Coronary artery (tissue), 2 donors: Measurements from ENCODE around the gene ZFP57.

Source experiments
- DNase-seq: peaks from one replicate; pipeline ENCODE4 v3.0.0-alpha.2; 2017; ENCODE audit warnings: low spot score
- H3K27ac ChIP-seq, 2 donors: fragments of 200-600 bp; sonication (generic); one replicate each; pipeline ENCODE4 v1.5.1; 2016 to 2019
- H3K4me3 ChIP-seq: fragments of 200-600 bp; sonication (generic); 2 replicates; pipeline ENCODE4 v1.5.1; 2016; ENCODE audit warnings: mild to moderate bottlenecking, moderate library complexity
- TF ChIP-seq, protein P1 (sequence below): fragments of 200-600 bp; sonication (generic); IDR thresholded peaks from one replicate; pipeline ENCODE4 v1.5.1; 2019; ENCODE audit warnings: antibody characterized with exemption

The ZFP57 gene

DNA sequence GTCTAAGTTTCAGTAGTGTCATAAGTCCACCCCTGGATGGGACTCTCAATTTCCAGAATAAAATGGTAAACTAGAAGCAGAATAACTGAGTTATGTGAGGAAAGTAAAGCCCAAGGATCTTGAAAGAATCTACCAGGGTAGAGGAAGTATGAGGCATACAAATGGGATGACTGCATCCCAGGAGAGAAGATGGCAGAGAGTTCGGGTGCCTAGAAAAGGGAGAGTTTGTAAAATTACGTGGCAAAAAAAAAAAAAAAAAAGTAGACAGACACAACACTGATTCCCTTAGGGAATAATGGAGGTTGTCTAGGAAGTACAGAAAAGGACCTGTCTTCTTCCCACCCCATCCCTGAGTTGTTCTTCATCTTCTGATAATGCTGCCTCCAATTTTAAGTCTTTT, 51.4 kb downstream of the ZFP57 start:
- TF ChIP-seq, protein P1, sequence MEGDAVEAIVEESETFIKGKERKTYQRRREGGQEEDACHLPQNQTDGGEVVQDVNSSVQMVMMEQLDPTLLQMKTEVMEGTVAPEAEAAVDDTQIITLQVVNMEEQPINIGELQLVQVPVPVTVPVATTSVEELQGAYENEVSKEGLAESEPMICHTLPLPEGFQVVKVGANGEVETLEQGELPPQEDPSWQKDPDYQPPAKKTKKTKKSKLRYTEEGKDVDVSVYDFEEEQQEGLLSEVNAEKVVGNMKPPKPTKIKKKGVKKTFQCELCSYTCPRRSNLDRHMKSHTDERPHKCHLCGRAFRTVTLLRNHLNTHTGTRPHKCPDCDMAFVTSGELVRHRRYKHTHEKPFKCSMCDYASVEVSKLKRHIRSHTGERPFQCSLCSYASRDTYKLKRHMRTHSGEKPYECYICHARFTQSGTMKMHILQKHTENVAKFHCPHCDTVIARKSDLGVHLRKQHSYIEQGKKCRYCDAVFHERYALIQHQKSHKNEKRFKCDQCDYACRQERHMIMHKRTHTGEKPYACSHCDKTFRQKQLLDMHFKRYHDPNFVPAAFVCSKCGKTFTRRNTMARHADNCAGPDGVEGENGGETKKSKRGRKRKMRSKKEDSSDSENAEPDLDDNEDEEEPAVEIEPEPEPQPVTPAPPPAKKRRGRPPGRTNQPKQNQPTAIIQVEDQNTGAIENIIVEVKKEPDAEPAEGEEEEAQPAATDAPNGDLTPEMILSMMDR, result no peak

DNA sequence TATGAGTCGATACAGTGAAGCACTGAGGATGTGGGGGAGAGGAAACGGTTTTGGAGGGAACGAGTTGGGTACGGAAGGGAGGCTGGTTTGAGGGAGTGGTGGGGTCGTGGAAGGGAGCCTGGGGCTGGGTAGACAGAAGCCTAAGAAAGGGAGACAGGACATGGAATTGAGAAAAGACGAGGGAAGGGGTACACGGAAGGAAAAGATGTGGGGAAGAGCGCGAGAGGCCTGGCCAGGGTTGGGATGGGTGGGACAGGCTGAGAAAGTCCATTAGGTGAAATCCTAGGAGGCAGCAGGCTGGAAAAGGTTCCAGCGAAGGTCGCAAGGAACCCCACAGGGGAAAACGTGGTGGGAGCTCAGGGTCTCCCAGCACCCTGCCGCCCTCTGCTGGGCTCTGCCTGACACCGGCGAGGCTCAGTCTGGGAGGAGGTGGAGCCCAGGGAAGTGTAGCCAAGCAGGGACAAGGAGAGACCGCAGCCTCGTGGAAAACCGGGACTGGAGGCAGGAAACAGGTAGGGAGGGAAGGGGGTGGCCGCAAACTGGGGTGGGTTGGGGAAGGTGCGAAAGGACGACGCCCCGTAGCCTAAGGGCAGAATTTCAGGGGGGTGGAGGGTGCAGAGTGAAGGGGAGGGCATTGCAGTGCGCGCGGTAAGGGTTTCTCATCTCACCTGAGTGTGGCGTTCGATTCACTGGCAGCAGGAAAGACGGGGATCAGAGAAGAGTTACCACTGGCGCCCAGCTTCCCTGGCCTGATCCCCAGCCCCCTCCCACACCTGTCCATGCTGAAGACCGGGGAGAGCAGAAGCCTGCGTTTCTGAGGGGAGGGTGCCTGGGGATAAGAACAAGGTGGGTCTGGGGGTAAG, 52.3 kb downstream of the ZFP57 start:
- DNase-seq, result no peak
- Histone ChIP-seq H3K4me3 (peak overlapping the region; percentile 75), H3K27ac (peak overlapping the region; percentile 66)
- TF ChIP-seq, protein P1, result peak; percentile 46

More for the DNA sequence above, 51.4 kb downstream of the ZFP57 start:
- Histone ChIP-seq H3K27ac (no peak overlapping the region), H3K4me3 (no peak overlapping the region)
- no peak for DNase-seq

DNA sequence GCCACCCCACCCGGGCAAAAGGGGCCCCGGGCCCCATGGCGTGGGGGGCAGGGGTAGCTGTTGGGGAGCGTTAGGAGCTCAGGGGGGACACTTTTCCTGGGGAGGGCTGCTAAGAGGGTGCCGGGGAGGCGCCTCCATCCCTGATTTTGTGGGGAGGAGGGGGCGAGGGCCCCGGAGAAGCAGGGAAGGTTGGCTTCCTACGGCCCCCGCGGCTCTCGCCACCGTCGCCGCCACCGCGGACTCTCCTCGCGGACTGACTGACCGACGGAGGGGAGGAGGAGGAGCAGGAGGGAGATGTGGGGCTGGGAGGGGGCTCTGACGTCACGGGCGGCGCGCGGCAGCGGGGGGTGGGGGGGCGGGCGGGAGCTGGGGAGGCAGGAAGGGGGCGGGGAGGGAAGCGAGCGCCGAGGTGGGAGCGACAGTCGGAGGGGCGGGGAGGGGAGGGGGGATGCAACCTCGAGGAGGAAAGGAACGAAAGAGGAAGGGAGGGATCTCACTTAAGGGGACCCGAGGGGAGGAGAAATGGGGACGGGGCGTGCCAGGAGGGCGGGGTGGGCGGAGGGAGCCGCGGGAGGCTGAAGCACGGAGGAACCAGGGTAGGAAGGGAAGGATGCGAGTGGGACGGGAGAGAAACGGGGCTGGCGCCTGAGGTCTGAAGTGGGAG, 53.1 kb downstream of the ZFP57 start:
- H3K27ac ChIP-seq, result peak overlapping the region; percentile 66
- peak overlapping the region; percentile 75 for H3K4me3 ChIP-seq
- DNase-seq, result peak; percentile 84
- TF ChIP-seq, protein P1, result no peak

DNA sequence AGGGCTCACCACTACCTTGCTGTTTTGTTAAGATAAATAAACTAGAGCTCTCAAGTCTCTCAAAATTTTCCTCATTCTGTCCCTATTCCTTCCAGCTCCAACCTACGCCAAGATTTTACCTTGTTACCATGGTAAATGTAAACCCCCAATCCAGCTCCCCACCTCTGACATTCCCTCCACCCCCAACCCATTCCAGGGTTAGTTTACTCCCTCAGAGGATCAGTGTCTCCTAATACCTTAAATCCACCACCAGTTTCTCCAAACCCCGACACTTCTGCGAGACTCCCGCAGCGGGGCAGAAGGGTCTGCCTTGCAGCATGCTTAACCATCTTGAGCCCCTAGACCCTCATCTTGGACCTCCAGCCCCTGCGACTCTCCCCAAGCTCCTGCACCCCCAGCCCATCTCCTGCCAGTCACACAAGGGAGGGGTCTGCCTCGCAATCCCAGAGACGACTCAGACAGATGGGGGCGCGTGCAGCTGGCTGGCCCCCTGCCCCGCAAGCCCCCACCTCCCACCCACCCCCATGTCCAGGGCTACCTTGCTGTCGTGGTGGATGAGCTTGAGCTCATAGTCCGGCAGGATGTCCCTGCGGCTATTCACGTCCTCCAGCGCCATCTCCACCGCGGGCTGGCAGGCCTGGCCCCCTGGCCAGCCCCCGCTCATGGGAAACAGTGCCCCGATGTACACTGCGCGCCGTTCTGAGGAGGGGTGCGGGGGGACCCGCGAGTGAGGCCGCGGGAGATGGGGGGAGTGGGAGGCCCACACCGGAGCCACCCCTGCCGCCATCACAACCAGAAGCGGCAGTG, 53.8 kb downstream of the ZFP57 start:
- TF ChIP-seq, protein P1, result no peak
- H3K27ac ChIP-seq, result peak overlapping the region; percentile 66
- no peak for DNase-seq

DNA sequence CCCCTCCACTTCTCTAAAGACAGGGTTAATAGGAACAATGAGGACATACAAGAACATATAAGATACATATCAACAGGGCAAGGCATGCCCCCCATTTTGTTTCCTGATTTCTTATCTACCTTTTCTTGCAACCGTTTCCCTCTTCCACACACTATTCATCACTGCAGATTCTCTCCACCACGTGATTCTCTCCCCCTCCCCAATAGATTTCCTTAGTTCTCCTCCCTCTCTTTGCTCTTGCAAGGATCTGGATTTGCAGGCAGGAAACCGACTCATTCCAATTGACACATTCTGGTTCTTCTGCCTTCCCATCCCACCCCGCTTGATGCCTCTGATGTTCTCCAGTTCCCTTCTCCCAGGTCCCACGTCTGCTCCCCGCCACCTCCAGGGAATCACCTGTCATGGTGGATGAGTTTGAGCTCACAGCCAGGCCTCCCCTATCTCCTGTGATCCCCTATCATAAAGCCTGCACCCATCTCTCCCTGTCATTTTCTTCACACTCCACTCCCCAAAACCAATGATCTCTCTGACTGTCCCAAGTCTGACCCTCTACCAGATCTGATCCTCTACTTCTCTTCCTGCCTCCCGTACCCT, 55.5 kb downstream of the ZFP57 start:
- no peak for DNase-seq
- H3K27ac ChIP-seq, result no peak overlapping the region
- TF ChIP-seq, protein P1, result no peak
- no peak overlapping the region for H3K4me3 ChIP-seq

More for the DNA sequence above, 53.8 kb downstream of the ZFP57 start:
- H3K4me3 ChIP-seq, result peak overlapping the region; percentile 75

DNA sequence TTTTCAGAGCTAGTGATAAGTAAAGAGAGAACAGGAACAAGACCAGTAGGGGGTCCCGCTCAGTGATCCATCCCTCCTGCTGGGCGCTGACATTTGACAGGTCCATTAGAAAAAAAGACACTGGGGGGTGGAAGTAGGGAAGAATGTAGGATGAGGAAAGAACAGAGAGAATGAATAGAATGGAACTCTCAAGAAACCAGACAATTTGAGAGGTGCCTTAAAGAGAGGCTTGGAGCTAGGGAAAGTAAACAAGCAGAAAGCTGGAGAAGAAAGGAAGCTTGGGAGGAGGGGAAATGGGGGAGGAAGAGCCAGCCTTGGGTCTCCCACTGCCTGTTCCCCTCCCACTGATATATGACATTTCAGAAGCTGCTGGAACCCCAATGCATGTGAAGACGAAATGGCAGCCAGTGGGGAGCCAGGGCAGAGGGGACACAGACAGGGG, 56.4 kb downstream of the ZFP57 start:
- no peak for DNase-seq
- TF ChIP-seq, protein P1, result no peak
- H3K27ac ChIP-seq, result no peak overlapping the region
- no peak overlapping the region for H3K4me3 ChIP-seq
